HG02973 (cell line): ENCODE data around the gene SPATA31C2.
"Not testable (repeated sequence)": the region's sequence is repeated elsewhere in the genome, so short reads cannot be mapped to it uniquely, and the experiment has no call there.

Experiments used
- ATAC-seq: cut with Tn5 transposase; IDR thresholded peaks from one replicate; pipeline ENCODE4 v1.9.1; 2021; ENCODE audit warnings: moderate library complexity; ENCODE audit not compliant: unreplicated experiment

SPATA31C2 gene

DNA sequence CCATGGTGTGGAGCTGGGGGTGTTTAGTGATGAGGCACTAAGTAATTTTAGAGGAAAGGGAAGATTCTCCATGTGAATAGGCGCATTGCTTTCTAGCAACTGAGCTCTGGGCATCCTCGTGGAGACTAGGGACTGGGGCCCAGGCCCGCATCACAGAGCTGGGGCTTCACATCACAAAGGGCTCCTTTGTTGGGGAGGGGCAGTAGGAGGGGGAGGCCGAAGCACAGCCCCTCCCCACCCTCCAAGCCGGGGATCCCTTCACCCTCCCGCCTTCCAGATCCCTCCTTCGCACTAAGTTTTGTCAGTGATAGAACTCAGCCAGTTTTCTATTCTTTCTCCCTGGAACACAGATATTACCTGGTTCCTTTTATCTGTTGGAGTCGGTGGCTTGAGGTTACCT lies at the start of gene SPATA31C2:
Gene SPATA31C2, minus strand, starts transcription at position 101 of the 400 bp plus-strand sequence. Its CDS starts 29 bp downstream, at position 72.
- ATAC-seq = not testable (repeated sequence)

DNA sequence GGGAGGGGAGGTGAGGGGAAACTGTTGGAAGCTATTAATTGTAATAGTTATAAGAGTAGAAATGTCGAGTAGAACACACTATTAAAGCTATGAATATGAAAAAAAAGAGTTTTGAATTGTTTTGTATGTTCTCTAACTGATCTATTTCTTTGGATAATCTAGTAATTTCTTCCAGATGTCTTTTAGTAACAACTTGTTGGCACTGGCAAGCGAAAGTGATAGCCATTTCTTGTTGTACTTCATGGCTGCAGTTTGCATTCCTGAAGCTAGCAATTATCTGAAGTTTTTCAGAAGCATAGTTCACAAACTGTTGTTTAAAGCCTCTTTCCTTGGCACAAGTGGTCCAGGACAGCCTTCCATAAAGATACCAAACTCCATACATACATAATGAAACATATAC lies 49.4 kb upstream of the SPATA31C2 start:
- no peak for ATAC-seq

DNA sequence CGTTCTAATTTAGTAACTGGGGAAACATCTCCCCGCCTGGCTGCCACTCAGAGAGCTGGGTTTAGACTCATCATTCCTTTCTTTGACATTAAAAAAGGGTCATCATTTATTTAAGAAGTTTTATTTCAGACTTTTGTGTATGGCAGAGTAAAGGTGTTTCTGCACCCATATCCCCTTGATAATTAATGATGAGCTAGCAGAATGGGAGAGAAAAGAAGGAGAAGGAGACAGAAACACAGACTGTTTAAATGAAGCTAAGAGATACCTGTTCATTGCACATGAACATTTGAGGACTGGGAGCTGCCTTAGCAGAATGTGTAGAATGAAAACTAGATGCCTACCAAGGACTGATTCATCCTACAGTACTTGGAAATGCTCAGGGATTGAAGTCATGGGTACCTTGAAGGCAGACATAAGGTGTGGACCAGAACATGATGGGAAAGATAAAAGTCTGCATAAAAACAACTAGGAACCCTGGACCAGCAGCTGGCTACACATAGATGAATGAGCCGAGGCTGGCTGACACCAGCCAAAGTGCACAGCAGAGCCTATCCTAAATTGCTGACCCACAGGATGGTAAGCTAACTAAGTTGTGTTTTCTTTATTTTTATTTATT lies 48.3 kb upstream of the SPATA31C2 start:
- ATAC-seq = no peak

DNA sequence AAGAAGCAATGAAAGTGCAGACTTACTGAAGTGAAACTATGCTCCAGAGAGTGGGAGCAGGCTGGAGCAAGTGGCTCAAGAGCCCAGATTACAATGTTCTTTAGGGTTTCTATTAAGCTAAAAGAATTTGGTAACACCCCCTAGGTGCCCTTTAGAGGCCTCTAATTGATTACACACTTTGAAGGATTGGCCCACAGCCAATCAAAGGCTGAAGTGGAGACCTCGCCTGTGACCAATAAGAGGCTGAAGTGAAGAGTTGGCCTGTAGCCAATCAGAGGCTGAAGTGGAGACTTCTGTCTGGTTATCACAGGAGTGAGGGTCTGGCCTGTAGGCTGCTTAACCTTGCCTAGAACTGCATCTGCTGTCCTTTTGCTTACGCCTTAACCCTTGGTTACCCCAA lies 46.7 kb upstream of the SPATA31C2 start:
- no peak for ATAC-seq

DNA sequence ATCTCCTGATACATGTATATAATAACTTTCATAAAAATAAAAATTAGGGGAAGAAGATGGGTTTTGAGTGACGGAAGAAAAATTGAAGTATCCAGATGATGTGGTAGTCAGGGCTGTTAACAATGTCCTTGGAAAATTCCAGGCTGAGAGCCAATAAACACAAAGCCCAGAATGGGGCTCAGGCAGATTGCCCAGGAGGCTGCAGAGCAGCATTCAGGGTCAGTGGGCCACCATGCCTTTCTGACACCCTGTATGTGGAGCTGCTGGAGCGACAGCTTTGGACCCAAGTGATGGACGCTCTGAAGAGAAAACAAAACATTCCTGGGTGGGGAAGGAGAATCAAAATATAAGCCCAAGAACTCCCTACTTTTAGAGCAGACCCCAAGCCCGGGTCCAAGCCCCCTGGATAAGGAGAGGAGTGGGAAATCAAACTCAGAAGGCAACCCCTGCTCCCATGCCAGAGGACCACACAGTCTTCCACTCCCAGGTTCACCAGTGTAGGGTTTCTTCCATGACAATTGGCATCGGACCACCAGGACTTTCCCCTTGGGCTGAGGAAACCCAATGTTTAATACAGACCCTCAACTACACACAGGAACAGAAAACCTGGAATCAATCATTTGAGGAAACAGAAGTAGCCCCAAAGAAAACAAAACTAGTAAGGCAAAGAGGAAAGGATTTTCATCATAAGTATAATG lies 45.7 kb upstream of the SPATA31C2 start:
- no peak for ATAC-seq

GRCh38 chr9:88182501-88182900 lies 44.2 kb upstream of the SPATA31C2 start:
- no peak for ATAC-seq

DNA sequence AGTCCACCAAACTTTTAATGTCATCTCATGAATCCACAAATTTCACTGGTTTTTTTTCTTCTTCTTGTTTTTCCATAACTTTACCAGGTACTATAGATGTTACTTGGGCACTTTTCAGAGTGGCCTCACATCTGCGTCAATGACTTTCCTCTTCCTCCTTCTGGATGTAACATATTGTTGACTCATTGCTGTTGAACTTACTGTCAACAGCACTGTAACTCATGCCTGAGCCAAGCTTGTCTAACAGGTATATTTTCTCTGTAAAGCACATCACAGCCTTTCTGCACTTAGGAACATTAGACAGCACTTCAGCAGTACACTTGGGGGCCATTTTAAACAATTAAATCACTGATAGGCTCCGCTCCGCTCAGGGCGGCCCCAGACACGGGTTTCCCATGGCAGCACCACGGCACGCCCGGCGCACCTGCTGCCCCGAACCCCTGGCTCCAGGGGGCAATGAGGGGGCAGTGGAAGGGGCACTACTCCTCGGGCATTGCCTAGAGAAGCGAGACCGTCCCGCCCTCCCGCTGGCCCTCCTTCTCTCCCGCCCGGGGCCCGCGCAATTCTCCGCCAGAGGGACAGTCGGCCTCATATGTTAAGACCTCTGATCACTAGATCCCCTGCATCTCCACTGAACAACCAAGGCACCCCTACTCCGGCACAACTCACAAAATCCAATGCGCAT lies 41.9 kb upstream of the SPATA31C2 start:
- ATAC-seq = no peak

DNA sequence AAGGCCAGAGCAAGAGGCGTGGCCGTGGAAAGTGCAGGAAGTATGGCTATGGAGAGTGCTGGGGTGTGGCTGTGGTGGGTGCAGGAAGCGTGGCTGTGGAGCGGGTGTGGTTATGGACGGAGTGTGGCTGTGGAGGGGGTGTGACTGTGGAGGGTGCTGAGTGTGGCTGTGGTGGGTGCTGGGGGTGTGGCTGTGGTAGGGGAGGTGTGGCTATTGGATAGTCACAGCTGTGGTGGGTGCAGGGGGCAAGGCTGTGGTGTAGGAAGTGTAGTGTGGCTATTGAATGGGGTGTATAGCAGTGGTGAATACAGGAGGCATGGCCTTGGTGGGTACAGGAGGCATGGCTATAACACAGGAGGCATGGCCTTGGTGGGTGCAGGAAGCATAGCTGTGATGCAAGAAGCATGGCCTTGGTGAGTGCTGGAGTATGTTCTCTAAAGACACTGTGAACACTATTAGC lies 40.8 kb upstream of the SPATA31C2 start:
- no peak for ATAC-seq

- ATAC-seq = no peak
Observed at GRCh38 chr9:88178641-88179040, 40.4 kb upstream of the SPATA31C2 start.

DNA sequence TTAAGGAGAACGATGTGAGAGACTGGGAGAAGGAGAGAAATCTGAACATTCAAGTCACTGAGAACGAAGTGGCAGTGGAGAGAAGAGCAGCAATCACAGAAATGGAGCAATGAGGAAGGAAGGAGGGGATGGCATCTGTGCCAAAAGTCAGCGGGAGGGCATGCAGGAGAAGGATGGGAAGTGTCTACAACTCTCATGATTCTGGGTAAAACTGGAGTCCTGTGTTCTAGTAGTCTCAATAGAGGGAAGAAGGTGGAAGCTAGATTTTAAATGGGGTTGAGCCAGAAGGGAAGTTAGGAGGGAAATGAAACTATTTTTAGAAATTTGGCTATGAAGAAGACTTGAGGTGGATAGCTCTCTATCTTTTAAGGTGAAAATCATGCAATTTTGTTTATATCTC lies 39.1 kb upstream of the SPATA31C2 start:
- ATAC-seq = no peak

DNA sequence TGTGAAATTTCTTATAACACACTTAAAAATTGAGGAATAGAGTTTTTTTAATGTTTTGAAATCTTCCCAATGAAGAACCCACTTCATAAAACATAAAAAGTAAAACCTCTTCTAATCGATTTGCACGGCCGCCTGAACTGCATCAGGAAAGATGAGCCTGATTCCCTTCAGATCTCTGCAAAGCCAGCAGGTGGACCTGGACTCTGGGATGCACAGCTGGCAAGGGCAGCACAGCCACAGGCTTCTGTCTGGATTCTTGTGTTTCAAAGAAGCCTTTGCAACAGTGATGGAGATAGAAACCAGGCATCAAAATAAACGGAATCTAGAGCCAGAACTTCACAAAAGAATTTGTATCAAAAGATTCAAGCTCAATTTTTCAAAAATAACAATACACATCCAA lies 36.0 kb upstream of the SPATA31C2 start:
- no peak for ATAC-seq

- ATAC-seq = no peak
Observed at GRCh38 chr9:88173378-88173999, 35.2 kb upstream of the SPATA31C2 start.

DNA sequence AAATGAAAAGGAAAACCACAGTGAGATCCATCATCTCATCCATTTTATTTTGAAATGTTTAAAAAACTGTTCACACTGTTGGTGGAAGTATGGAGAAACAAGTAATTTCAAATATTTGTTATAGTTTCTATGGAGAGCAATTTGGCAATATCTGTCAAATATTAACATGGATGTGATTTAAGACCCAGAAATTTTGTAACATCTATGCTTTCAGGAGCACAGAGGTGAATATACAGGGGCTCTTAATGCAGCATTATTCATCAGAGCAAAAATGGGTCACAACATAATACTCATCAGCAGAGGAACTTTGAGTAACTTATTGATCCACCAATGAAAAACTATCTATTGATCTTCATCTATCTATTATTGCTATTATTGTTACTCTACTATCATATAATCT lies 31.4 kb upstream of the SPATA31C2 start:
- no peak for ATAC-seq

- no peak for ATAC-seq
Observed at GRCh38 chr9:88168564-88168963, 30.3 kb upstream of the SPATA31C2 start.

DNA sequence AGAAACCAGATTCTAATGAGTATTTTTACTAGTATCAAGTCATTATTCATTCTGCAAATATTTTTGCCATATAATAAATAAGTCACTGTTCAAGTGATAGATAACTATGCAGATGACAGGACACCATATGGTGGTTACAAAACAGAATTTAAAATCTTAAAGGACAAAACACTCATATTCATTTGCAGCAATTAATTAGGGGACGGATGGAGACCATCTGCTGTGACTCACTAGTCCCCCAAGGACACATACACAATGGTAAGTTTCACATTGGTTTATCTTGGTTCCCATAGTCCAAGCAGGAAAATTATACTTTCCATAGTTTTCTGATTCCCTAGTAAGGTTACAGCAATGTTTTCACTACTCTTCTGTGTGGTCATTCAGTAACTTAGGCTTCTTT lies 28.4 kb upstream of the SPATA31C2 start:
- no peak for ATAC-seq

GRCh38 chr9:88164850-88165249 lies 26.6 kb upstream of the SPATA31C2 start:
- ATAC-seq = no peak

DNA sequence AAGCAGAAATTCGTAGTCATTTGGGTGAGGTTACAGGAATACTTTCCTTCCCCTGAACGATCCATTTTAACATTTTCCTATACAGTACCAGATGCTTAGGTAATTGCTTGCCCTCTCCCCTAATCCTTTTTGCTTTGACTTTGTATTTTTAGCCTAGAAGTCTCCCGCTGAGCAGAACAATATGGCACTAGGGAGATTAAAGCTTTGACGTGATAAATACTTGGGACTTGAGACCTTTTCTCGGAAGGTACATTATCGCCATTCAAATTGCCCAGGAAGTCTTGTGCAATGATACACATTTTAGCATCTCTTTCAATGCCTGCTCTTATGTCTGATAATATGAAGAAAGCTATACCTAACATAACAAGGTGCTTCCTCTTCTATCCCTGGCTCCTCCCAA lies 22.9 kb upstream of the SPATA31C2 start:
- no peak for ATAC-seq

- no peak for ATAC-seq
Observed at GRCh38 chr9:88143957-88144625, 5.8 kb upstream of the SPATA31C2 start.

DNA sequence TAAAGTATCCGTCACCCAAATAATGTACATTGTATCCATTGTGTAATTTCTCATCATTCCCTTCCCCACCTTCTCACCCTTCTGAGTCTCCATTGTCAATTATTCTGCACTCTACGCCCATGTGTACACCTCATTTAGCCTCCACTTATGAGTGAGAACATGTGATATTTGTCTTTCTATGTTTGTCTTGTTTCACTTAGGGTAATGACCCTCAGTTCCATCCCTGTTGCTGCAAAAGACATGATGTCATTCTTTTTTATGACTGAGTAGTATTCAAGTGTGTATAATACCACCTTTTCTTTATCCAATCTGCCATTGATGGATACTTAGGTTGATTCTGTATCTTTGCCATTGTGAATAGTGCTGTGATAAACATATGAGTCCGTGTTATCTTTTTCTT lies 4.9 kb upstream of the SPATA31C2 start:
- no peak for ATAC-seq

DNA sequence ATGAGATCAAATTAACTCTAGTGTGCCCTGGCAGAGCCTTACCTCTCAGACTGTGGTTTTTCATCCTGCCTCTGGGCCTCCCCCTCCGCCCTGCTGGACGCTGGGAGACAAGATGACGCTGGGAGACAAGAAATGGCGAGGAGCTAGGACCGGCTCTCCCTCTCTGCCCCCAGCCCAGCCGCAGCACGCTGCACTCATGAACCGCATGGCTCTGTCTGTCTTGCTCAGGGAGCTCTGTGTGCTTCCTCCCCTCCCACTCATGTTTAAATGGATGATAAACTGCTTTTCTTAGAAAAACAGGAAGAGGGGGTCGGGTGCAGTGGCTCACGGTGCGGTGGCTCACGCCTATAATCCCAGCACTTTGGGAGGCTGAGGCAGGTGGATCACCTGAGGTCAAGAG lies 4.7 kb downstream of the SPATA31C2 start:
- not testable (repeated sequence) for ATAC-seq

DNA sequence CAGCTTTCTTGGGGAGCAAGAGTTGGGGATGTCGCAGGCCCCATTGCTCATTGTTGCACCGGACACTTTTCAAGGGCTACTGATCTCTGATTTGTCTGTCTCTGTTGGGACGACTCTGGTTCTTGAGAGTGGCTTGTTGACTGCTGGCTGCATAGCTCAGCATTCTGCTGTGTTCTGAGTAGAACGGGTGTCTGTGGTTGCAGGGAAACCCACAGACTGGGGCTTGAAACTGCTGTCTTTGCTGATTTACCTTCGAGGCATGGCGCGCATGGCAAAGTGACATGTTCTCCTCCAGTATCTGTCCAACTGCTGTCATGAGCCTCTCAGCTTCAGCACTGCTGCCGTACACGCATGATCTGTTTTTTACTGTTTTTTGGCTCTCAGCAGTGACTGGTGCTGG lies 8.7 kb downstream of the SPATA31C2 start:
- not testable (repeated sequence) for ATAC-seq
